PC-9 (cell line): Measurements from ENCODE around the gene FOXR2.

Source experiments
- EZH2 ChIP-seq: fragments of 200-600 bp; sonication (generic); IDR thresholded peaks from 2 replicates; pipeline ENCODE4 v1.8.0; 2017; ENCODE audit warnings: antibody characterized with exemption, low read depth
- TF ChIP-seq, protein P1 (sequence below): fragments of 200-600 bp; sonication (generic); conservative IDR thresholded peaks from 2 replicates; pipeline ENCODE4 v1.6.1; 2017; ENCODE audit warnings: mixed run types, antibody characterized with exemption, mild to moderate bottlenecking, moderate library complexity

DNA sequence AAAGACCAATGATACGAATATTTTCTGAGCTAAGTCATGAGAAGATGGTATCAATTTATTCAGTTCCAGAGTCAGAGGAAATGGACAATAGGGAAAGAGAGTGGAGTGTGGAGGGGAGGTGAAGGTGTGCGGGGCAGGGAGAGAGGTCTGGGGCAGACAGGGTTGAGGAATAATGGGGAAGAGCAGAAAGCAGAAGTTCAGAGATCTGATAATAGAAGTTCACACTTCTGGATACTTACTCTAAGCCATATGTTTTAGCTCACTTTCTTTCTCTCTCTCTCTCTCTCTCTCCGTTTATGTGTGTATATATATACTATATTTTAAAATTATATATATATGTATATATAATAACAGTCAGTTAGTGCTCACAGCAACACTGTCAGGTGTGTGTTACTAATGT is 40.4 kb downstream of the FOXR2 start:
- TF ChIP-seq, protein P1, sequence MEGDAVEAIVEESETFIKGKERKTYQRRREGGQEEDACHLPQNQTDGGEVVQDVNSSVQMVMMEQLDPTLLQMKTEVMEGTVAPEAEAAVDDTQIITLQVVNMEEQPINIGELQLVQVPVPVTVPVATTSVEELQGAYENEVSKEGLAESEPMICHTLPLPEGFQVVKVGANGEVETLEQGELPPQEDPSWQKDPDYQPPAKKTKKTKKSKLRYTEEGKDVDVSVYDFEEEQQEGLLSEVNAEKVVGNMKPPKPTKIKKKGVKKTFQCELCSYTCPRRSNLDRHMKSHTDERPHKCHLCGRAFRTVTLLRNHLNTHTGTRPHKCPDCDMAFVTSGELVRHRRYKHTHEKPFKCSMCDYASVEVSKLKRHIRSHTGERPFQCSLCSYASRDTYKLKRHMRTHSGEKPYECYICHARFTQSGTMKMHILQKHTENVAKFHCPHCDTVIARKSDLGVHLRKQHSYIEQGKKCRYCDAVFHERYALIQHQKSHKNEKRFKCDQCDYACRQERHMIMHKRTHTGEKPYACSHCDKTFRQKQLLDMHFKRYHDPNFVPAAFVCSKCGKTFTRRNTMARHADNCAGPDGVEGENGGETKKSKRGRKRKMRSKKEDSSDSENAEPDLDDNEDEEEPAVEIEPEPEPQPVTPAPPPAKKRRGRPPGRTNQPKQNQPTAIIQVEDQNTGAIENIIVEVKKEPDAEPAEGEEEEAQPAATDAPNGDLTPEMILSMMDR: no peak
- no peak for TF ChIP-seq EZH2
